ENCODE data around the gene PLXDC2. TPM values are rescaled to one million over a fixed set of nuclear protein-coding genes. Genes with fewer than 3 reads are reported as not detected.

Gene PLXDC2
- total RNA-seq, 1 donor from 2014 or later, result 7.5 TPM

GRCh38 chr10:20091698-20092097 lies 275.5 kb downstream of the PLXDC2 start:
- H3K4me3 ChIP-seq (ENCODE audit: low read depth, low read length), result no peak overlapping the region
- no peak for TF ChIP-seq CTCF (IDR thresholded peaks at IDR 0.05; ENCODE audit: insufficient read depth, low read length, poor library complexity, severe bottlenecking)
- H3K36me3 ChIP-seq (ENCODE audit: control insufficient read depth, insufficient read depth, low read length), result no peaks in the 10 kb centered on the region
- H3K27me3 ChIP-seq (ENCODE audit: control insufficient read depth, insufficient read depth, low read length), result no peaks in the 10 kb centered on the region
- DNase-seq (ENCODE audit: low read depth), result no peak

- H3K36me3 ChIP-seq (ENCODE audit: control insufficient read depth, insufficient read depth, low read length), result no peaks in the 10 kb centered on the region
- H3K27me3 ChIP-seq (ENCODE audit: control insufficient read depth, insufficient read depth, low read length), result no peaks in the 10 kb centered on the region
- no peak overlapping the region for H3K4me3 ChIP-seq (ENCODE audit: low read depth, low read length)
- TF ChIP-seq CTCF (IDR thresholded peaks at IDR 0.05; ENCODE audit: insufficient read depth, low read length, poor library complexity, severe bottlenecking), result no peak
- DNase-seq (ENCODE audit: low read depth), result no peak
Measured at GRCh38 chr10:20093600-20093999, 277.4 kb downstream of the PLXDC2 start.

GRCh38 chr10:20094226-20094976 lies 278.2 kb downstream of the PLXDC2 start:
- DNase-seq (ENCODE audit: low read depth), result no peak
- H3K36me3 ChIP-seq (ENCODE audit: control insufficient read depth, insufficient read depth, low read length), result no peaks in the 10 kb centered on the region
- no peaks in the 10 kb centered on the region for H3K27me3 ChIP-seq (ENCODE audit: control insufficient read depth, insufficient read depth, low read length)
- no peak overlapping the region for H3K4me3 ChIP-seq (ENCODE audit: low read depth, low read length)
- TF ChIP-seq CTCF (IDR thresholded peaks at IDR 0.05; ENCODE audit: insufficient read depth, low read length, poor library complexity, severe bottlenecking), result no peak

GRCh38 chr10:20100171-20100570 lies 283.9 kb downstream of the PLXDC2 start:
- Histone ChIP-seq H3K36me3 (ENCODE audit: control insufficient read depth, insufficient read depth, low read length) (no peaks in the 10 kb centered on the region), H3K27me3 (ENCODE audit: control insufficient read depth, insufficient read depth, low read length) (no peaks in the 10 kb centered on the region), H3K4me3 (ENCODE audit: low read depth, low read length) (no peak overlapping the region)
- peak; percentile 4 for DNase-seq (ENCODE audit: low read depth)
- no peak for TF ChIP-seq CTCF (IDR thresholded peaks at IDR 0.05; ENCODE audit: insufficient read depth, low read length, poor library complexity, severe bottlenecking)

- Histone ChIP-seq H3K27me3 (ENCODE audit: control insufficient read depth, insufficient read depth, low read length) (no peaks in the 10 kb centered on the region), H3K4me3 (ENCODE audit: low read depth, low read length) (no peak overlapping the region), H3K36me3 (ENCODE audit: control insufficient read depth, insufficient read depth, low read length) (no peaks in the 10 kb centered on the region)
- no peak for DNase-seq (ENCODE audit: low read depth)
- TF ChIP-seq CTCF (IDR thresholded peaks at IDR 0.05; ENCODE audit: insufficient read depth, low read length, poor library complexity, severe bottlenecking), result no peak
Measured at GRCh38 chr10:20105236-20105635, 289.0 kb downstream of the PLXDC2 start.

- no peaks in the 10 kb centered on the region for H3K27me3 ChIP-seq (ENCODE audit: control insufficient read depth, insufficient read depth, low read length)
- H3K36me3 ChIP-seq (ENCODE audit: control insufficient read depth, insufficient read depth, low read length), result no peaks in the 10 kb centered on the region
- no peak for TF ChIP-seq CTCF (IDR thresholded peaks at IDR 0.05; ENCODE audit: insufficient read depth, low read length, poor library complexity, severe bottlenecking)
- DNase-seq (ENCODE audit: low read depth), result peak; percentile 53
- H3K4me3 ChIP-seq (ENCODE audit: low read depth, low read length), result no peak overlapping the region
Measured at GRCh38 chr10:20105931-20106330, 289.7 kb downstream of the PLXDC2 start.
